Activated CD8-positive, alpha-beta T cell treated with anti-CD3 and anti-CD28 coated beads for 36 hours (primary cell): ENCODE measurements around the gene MED26. TPM values are rescaled to one million over a fixed set of nuclear protein-coding genes. Genes with fewer than 3 reads are reported as not detected.

Source experiments
- ATAC-seq: fragments of 200-7000 bp; cut with Tn5 transposase; one replicate; pipeline ENCODE4 v1.10.0; 2021; ENCODE audit warnings: mild to moderate bottlenecking, moderate library complexity
- CTCF ChIA-PET: fragments of 350-600 bp; sonication (Branson Sonifier 250); formaldehyde crosslinking; loops from one replicate; lab custom pipeline; 2021; ENCODE audit warnings: antibody characterized with exemption; lab: Charles Lee
- POLR2A ChIA-PET: fragments of 350-600 bp; sonication (Branson Sonifier 250); formaldehyde crosslinking; loops from one replicate; lab custom pipeline; 2021; ENCODE audit warnings: antibody characterized with exemption; lab: Charles Lee
- DNase-seq: peaks from one replicate; pipeline ENCODE4 v3.0.0-alpha.2; 2020
- H3K27ac Mint-ChIP-seq: one replicate; pipeline ENCODE4 v1.8.0; 2021; ENCODE audit warnings: mild to moderate bottlenecking, mixed read lengths
- H3K27me3 Mint-ChIP-seq: one replicate; pipeline ENCODE4 v1.8.0; 2021; ENCODE audit warnings: mixed read lengths
- H3K36me3 Mint-ChIP-seq: one replicate; pipeline ENCODE4 v1.8.0; 2021; ENCODE audit warnings: low read depth, mixed read lengths
- H3K4me1 Mint-ChIP-seq: one replicate; pipeline ENCODE4 v1.8.0; 2021; ENCODE audit warnings: low read depth, mixed read lengths
- H3K4me3 Mint-ChIP-seq: one replicate; pipeline ENCODE4 v1.8.0; 2021; ENCODE audit warnings: mild to moderate bottlenecking, moderate library complexity, mixed read lengths
- H3K9me3 Mint-ChIP-seq: one replicate; pipeline ENCODE4 v1.8.0; 2021; ENCODE audit warnings: mixed read lengths
- CTCF ChIP-seq: fragments of 200-600 bp; IDR thresholded peaks from one replicate; pipeline ENCODE4 v1.8.0; 2022; ENCODE audit warnings: antibody characterized with exemption, mild to moderate bottlenecking
- intact Hi-C: fragments of 100-400 bp; cut with micrococcal nuclease; formaldehyde crosslinking; loops from one replicate; pipeline ENCODE4 v1.10.0; 2022
- total RNA-seq, 2 experiments: library from RNA; stranded (reverse); gene quantifications; one replicate each; pipeline ENCODE4 v1.2.3, GENCODE V29; 2021

MED26 gene
- total RNA-seq, 2 experiments from 2014 or later = 14.2 to 19.3 TPM

- CTCF ChIA-PET = no interaction called here
- no peak for TF ChIP-seq CTCF
- Mint-ChIP-seq H3K27me3 (no peaks in the 10 kb centered on the region), H3K9me3 (no peaks in the 10 kb centered on the region), H3K27ac (no peak overlapping the region), H3K4me3 (no peak overlapping the region), H3K4me1 (peaks cover 38% of the 10 kb centered on the region), H3K36me3 (peaks cover 4% of the 10 kb centered on the region)
- POLR2A ChIA-PET = no interaction called here
- intact Hi-C loops = no loop called here
- ATAC-seq (no peak), DNase-seq (no peak)
These were observed 22.4 kb downstream of the MED26 start for GRCh38 chr19:16605553-16605994.

GRCh38 chr19:16605115-16605514 lies 22.9 kb downstream of the MED26 start:
- intact Hi-C loops = no loop called here
- Mint-ChIP-seq H3K27me3 (no peaks in the 10 kb centered on the region), H3K27ac (no peak overlapping the region), H3K36me3 (peaks cover 4% of the 10 kb centered on the region), H3K9me3 (no peaks in the 10 kb centered on the region), H3K4me1 (peaks cover 37% of the 10 kb centered on the region), H3K4me3 (no peak overlapping the region)
- ChIA-PET CTCF (no interaction called here), POLR2A (no interaction called here)
- ATAC-seq (no peak), DNase-seq (no peak)
- no peak for TF ChIP-seq CTCF

- peaks cover 37% of the 10 kb centered on the region for H3K4me1 Mint-ChIP-seq
- no peak for TF ChIP-seq CTCF
- H3K27me3 Mint-ChIP-seq = no peaks in the 10 kb centered on the region
- ChIA-PET POLR2A (interaction anchor here (0.8 to 0.9 kb wide), 2 partner anchors 20 to 62 kb away, joined by 3 to 4 read pairs; no protein-coding TSS in a partner anchor), CTCF (no interaction called here)
- H3K27ac Mint-ChIP-seq = no peak overlapping the region
- ATAC-seq = no peak
- H3K4me3 Mint-ChIP-seq = no peak overlapping the region
- intact Hi-C loops = no loop called here
- peaks cover 4% of the 10 kb centered on the region for H3K36me3 Mint-ChIP-seq
- no peaks in the 10 kb centered on the region for H3K9me3 Mint-ChIP-seq
- DNase-seq = no peak
These were observed 23.4 kb downstream of the MED26 start for GRCh38 chr19:16604615-16605014.

GRCh38 chr19:16603090-16603489 lies 24.9 kb downstream of the MED26 start:
- intact Hi-C loops = no loop called here
- ChIA-PET POLR2A (no interaction called here), CTCF (no interaction called here)
- no peak overlapping the region for H3K4me3 Mint-ChIP-seq
- no peaks in the 10 kb centered on the region for H3K27me3 Mint-ChIP-seq
- DNase-seq = no peak
- H3K27ac Mint-ChIP-seq = no peak overlapping the region
- ATAC-seq = no peak
- peaks cover 34% of the 10 kb centered on the region for H3K4me1 Mint-ChIP-seq
- peaks cover 4% of the 10 kb centered on the region for H3K36me3 Mint-ChIP-seq
- H3K9me3 Mint-ChIP-seq = no peaks in the 10 kb centered on the region
- TF ChIP-seq CTCF = no peak

- no peaks in the 10 kb centered on the region for H3K9me3 Mint-ChIP-seq
- H3K4me3 Mint-ChIP-seq = no peak overlapping the region
- no peaks in the 10 kb centered on the region for H3K27me3 Mint-ChIP-seq
- no peak overlapping the region for H3K27ac Mint-ChIP-seq
- POLR2A ChIA-PET = no interaction called here
- intact Hi-C loops = no loop called here
- no peak for ATAC-seq
- peaks cover 38% of the 10 kb centered on the region for H3K4me1 Mint-ChIP-seq
- TF ChIP-seq CTCF = no peak
- CTCF ChIA-PET = no interaction called here
- H3K36me3 Mint-ChIP-seq = peaks cover 4% of the 10 kb centered on the region
- no peak for DNase-seq
These were observed 26.5 kb downstream of the MED26 start for GRCh38 chr19:16601378-16602052.
